Right lobe of liver (tissue), 4 donors: ENCODE results near the gene RHEX.

Experiments
- POLR2A ChIP-seq: fragments of 450-650 bp; IDR thresholded peaks from one replicate; pipeline ENCODE4 v1.6.1; 2017; ENCODE audit warnings: antibody characterized with exemption, mild to moderate bottlenecking
- TF ChIP-seq, protein P1 (sequence below), 4 donors: fragments of 200-600 bp in 3 of 4; fragments of 450-650 bp in 1 of 4; IDR thresholded peaks; one replicate each; pipeline versions ENCODE4 v1.5.1 to v1.8.0; 2016 to 2022; ENCODE audit warnings: antibody characterized with exemption in 4 of 4, mild to moderate bottlenecking in 2 of 4
- donor health status: DM: no; HTN: no; CAD: no.
- donor health status: DM: no; HTN: no; CAD: no.
- donor health status: DM: no; HTN: yes; CAD: no.

DNA sequence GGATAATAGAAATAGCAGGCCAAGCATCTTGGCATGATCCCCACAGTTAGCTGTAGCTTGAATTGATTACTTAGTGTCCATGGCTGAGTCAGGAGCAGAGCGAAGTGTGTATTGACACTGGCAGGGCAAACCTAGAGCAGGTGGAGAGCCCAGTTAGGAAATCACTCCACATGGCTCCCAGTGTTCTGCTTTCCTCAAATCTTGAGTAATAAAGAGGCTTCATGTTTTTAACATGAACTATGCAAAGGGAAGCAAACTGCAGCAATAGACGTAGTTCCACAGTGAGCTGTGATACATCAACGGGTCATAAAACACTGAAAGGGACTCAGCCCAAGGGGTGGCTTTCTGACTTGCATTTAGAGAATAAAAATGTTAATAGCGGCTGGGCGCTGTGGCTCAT, 28.9 kb downstream of the RHEX start:
- TF ChIP-seq, protein P1, sequence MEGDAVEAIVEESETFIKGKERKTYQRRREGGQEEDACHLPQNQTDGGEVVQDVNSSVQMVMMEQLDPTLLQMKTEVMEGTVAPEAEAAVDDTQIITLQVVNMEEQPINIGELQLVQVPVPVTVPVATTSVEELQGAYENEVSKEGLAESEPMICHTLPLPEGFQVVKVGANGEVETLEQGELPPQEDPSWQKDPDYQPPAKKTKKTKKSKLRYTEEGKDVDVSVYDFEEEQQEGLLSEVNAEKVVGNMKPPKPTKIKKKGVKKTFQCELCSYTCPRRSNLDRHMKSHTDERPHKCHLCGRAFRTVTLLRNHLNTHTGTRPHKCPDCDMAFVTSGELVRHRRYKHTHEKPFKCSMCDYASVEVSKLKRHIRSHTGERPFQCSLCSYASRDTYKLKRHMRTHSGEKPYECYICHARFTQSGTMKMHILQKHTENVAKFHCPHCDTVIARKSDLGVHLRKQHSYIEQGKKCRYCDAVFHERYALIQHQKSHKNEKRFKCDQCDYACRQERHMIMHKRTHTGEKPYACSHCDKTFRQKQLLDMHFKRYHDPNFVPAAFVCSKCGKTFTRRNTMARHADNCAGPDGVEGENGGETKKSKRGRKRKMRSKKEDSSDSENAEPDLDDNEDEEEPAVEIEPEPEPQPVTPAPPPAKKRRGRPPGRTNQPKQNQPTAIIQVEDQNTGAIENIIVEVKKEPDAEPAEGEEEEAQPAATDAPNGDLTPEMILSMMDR (IDR thresholded peaks at IDR 0.05), result no peak
- TF ChIP-seq POLR2A, result no peak
